Adrenal gland (tissue), 5 donors: ENCODE results near the gene SOX9.

ENCODE experiments used
- CTCF ChIP-seq, 6 experiments: fragments of 450-650 bp in 4 of 6; fragments of 200-600 bp in 2 of 6; sonication (generic) in 1 of 6; IDR thresholded peaks; 1 replicate in 5 of 6; 2 replicates in 1 of 6; pipeline versions ENCODE4 v1.5.1 to v1.8.0; 2016 to 2021; ENCODE audit warnings: antibody characterized with exemption in 6 of 6, mild to moderate bottlenecking in 2 of 6, moderate library complexity in 1 of 6
- POLR2A ChIP-seq, 2 donors: fragments of 450-650 bp; IDR thresholded peaks; one replicate each; pipeline ENCODE4 v1.6.1; 2017; ENCODE audit warnings: antibody characterized with exemption in 2 of 2, mild to moderate bottlenecking in 2 of 2, moderate library complexity in 1 of 2
- donor health status: DM: no; HTN: no; CAD: no.

- TF ChIP-seq CTCF (IDR thresholded peaks at IDR 0.05): no peak
- TF ChIP-seq POLR2A (IDR thresholded peaks at IDR 0.05): no peak
Observed at GRCh38 chr17:72110942-72111318, 9.9 kb upstream of the SOX9 start.
